ENCODE data around the gene POLR2L. TPM values are rescaled to one million over a fixed set of nuclear protein-coding genes. Genes with fewer than 3 reads are reported as not detected.

POLR2L gene
- total and polyA plus RNA-seq, 3 experiments from 2014 or later, result 114 to 182 (median 178) TPM

DNA sequence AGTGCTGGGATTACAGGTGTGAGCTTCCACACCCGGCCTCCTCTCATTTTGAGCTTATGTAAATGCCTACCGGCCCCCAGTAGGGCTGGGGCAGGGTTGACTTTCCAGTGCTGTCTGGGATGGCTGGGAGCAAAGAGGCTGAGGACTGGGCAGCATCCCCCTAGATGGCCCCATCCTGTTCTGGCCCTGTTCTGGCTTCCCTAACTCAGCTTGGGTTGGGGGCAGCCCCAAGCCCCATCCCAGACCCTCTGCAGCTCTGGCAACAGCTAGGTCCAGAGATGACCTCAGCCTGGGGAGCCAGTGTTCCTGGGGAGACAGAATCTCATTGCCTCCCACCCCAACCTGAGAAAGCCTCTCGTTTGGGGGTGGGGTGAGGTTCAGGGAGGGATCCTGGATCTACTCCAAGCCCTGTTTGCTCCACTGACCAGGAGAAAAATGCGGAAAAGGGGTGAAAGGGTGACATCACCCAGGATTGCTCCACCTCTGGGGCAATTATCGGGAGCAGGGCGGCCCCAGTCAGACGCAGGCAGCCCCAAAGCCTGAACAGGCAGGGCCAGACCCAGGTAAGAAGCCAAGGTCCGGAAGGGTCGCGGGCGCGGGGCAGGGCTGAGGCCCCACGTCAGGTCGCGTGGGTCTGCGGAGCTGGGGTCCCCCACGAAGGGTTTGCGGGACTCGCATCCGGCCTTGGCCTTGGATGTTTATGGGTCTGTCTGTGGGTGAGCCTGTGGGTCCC is 23.8 kb downstream of the POLR2L start, which contains the start of gene PNPLA2:
PNPLA2 (plus strand) TSS at position 519 of the 733 bp plus-strand sequence. CDS start 805 bp downstream, outside the sequence.
- H3K27ac ChIP-seq (ENCODE audit: low read depth, low read length), result peak within 1 kb of the TSS; percentile 75
- H3K4me3 Mint-ChIP-seq, result peak within 1 kb of the TSS; percentile 84 to 95 (median 89)
- H3K27me3 ChIP-seq (ENCODE audit: insufficient read depth, low read length, poor library complexity, severe bottlenecking), result no peaks in the 10 kb centered on the region
- no peaks in the 10 kb centered on the region for H3K27me3 Mint-ChIP-seq
- peak within 1 kb of the TSS in 7 of 8 donors; percentile 60 to 94 (median 88) for H3K27ac Mint-ChIP-seq
- H3K36me3 ChIP-seq (ENCODE audit: insufficient read depth, low read length), result no peaks in the 10 kb centered on the region
- ChIA-PET POLR2A (interaction anchor here (0.7 to 2.7 kb wide), 15 partner anchors 8 to 611 kb away, joined by 3 to 38 read pairs (median 6); partner anchors contain the start of genes BET1L, CD151, POLR2L and RIC8A), CTCF (interaction anchor here (0.7 to 1.9 kb wide), 8 partner anchors 8 to 23 kb away, joined by 3 to 5 read pairs (median 4); partner anchors contain the start of gene PIDD1)
- H3K4me1 Mint-ChIP-seq, result peaks cover 6 to 18% (median 7%) of the 10 kb centered on the region in 3 donors
- no peaks in the 10 kb centered on the region for H3K9me3 ChIP-seq (ENCODE audit: low read length)
- peaks cover 0 to 27% (median 0%) of the 10 kb centered on the region in 3 donors for H3K36me3 Mint-ChIP-seq
- peaks cover 21% of the 10 kb centered on the region for H3K4me1 ChIP-seq (ENCODE audit: insufficient read depth, low read length)
- H3K9me3 Mint-ChIP-seq, result no peaks in the 10 kb centered on the region
- no peak for DNase-seq
- H3K4me3 ChIP-seq (ENCODE audit: low read length), result peak within 1 kb of the TSS; percentile 84

DNA sequence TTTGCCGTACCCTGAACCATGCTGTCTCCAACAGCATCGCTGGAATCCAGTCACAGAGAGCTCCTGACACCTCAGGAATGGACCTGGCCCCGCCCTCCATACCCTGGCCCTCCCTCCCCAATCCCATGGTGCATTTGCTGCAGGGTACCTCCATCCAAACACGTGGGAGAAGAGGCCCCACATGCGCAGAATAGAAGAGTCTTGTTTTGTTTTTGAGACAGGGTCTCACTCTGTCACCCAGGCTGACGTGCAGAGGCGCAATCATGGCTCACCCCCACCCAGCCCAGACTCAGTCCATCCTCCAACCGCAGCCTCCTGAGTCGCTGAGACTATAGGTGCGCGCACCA is 25.9 kb downstream of the POLR2L start:
- H3K9me3 ChIP-seq (ENCODE audit: low read length), result no peaks in the 10 kb centered on the region
- Mint-ChIP-seq H3K27me3 (no peaks in the 10 kb centered on the region), H3K9me3 (no peaks in the 10 kb centered on the region), H3K4me1 (peaks cover 13 to 28% (median 15%) of the 10 kb centered on the region in 3 donors), H3K36me3 (peaks cover 0 to 30% (median 0%) of the 10 kb centered on the region in 3 donors), H3K4me3 (peak overlapping the region in 1 of 7 donors; percentile 48), H3K27ac (no peak overlapping the region)
- H3K4me3 ChIP-seq (ENCODE audit: low read length), result no peak overlapping the region
- CTCF ChIA-PET, result no interaction called here
- DNase-seq, result no peak
- peaks cover 17% of the 10 kb centered on the region for H3K36me3 ChIP-seq (ENCODE audit: insufficient read depth, low read length)
- H3K27ac ChIP-seq (ENCODE audit: low read depth, low read length), result no peak overlapping the region
- H3K27me3 ChIP-seq (ENCODE audit: insufficient read depth, low read length, poor library complexity, severe bottlenecking), result no peaks in the 10 kb centered on the region
- H3K4me1 ChIP-seq (ENCODE audit: insufficient read depth, low read length), result peaks cover 23% of the 10 kb centered on the region
- POLR2A ChIA-PET, result no interaction called here

DNA sequence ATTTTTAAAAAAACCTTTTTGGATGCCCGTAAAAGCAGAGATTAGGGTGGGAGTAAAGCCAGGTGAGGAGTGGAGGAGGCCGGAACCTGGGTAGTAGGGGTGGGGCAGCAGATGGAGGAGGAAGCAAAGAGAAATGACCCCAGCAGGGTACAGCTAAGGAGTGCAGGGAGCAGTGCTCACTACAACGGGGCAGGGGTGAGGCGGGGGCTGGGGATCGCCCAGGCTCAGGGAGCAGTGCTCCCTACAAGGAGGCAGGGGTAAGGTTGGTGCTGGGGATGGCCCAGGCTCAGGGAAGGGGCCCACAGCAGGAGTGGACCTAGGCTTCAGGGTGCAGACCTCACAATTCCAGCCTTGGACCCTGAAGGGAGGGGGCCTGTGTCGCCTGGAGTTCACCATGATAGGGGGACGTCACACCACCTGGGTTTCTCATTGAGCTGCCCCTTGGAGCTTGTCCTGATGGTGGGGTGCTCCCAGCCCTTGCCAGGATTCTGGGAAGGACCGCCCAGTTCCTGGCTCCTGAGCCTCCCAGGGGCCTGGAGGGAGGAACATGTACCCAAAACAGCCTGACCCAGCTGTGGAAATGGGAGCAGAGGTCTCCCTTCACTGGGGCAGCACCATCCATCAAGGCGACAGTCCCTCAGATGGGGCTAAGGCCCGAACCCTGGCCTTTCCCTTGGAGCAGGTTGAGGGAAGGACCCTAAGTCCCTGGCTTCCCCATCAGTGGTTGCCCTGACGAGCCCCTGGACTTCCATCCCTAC is 26.5 kb downstream of the POLR2L start:
- Histone ChIP-seq H3K9me3 (ENCODE audit: low read length) (no peaks in the 10 kb centered on the region), H3K27ac (ENCODE audit: low read depth, low read length) (no peak overlapping the region), H3K4me3 (ENCODE audit: low read length) (no peak overlapping the region), H3K4me1 (ENCODE audit: insufficient read depth, low read length) (peaks cover 23% of the 10 kb centered on the region), H3K27me3 (ENCODE audit: insufficient read depth, low read length, poor library complexity, severe bottlenecking) (no peaks in the 10 kb centered on the region), H3K36me3 (ENCODE audit: insufficient read depth, low read length) (peaks cover 20% of the 10 kb centered on the region)
- no peak overlapping the region for H3K27ac Mint-ChIP-seq
- H3K9me3 Mint-ChIP-seq, result no peaks in the 10 kb centered on the region
- POLR2A ChIA-PET, result no interaction called here
- H3K36me3 Mint-ChIP-seq, result peaks cover 0 to 32% (median 2%) of the 10 kb centered on the region in 3 donors
- H3K27me3 Mint-ChIP-seq, result no peaks in the 10 kb centered on the region
- no peak for DNase-seq
- peak overlapping the region in 1 of 7 donors; percentile 48 for H3K4me3 Mint-ChIP-seq
- CTCF ChIA-PET, result no interaction called here
- H3K4me1 Mint-ChIP-seq, result peaks cover 14 to 29% (median 17%) of the 10 kb centered on the region in 3 donors

DNA sequence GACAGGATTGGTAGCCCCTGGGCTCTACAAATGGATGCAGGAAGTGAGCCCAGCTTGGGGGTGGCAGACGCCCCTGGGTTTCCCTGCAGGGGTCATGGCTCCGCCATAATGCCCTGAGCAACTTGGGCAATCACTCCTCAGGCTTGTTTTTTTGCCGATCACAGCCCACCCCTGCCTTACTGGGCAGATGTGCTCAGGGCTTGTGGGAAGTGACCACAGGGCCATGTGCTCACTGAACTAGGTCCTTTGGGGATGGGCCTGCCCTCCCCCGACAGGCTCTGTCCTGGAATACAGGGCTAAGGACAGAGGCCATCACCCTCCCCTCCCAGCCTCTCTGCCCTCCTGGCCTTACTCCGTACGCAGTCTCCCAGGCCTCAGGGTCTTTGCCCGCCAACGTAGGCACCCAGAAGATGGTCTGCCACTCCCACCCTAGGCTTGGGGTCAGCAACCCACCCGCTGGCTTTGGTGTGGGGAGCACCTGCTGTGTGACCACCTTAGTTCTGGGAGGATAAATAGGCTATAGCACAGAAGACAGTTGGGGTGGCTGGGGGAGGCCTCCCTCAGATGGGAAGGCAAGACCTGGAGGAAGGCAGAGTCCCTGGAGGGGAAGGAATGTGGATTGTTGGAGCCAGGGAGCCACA is 28.8 kb downstream of the POLR2L start:
- H3K4me3 Mint-ChIP-seq, result peak overlapping the region in 1 of 7 donors; percentile 67
- H3K27me3 Mint-ChIP-seq, result no peaks in the 10 kb centered on the region
- ChIA-PET POLR2A (no interaction called here), CTCF (no interaction called here)
- Histone ChIP-seq H3K27ac (ENCODE audit: low read depth, low read length) (no peak overlapping the region), H3K9me3 (ENCODE audit: low read length) (no peaks in the 10 kb centered on the region), H3K4me3 (ENCODE audit: low read length) (no peak overlapping the region), H3K27me3 (ENCODE audit: insufficient read depth, low read length, poor library complexity, severe bottlenecking) (no peaks in the 10 kb centered on the region), H3K36me3 (ENCODE audit: insufficient read depth, low read length) (peaks cover 20% of the 10 kb centered on the region), H3K4me1 (ENCODE audit: insufficient read depth, low read length) (peaks cover 23% of the 10 kb centered on the region)
- no peaks in the 10 kb centered on the region for H3K9me3 Mint-ChIP-seq
- no peak for DNase-seq
- peak overlapping the region in 1 of 8 donors; percentile 50 for H3K27ac Mint-ChIP-seq
- H3K4me1 Mint-ChIP-seq, result peaks cover 25 to 37% (median 25%) of the 10 kb centered on the region in 3 donors
- peaks cover 0 to 38% (median 2%) of the 10 kb centered on the region in 3 donors for H3K36me3 Mint-ChIP-seq

DNA sequence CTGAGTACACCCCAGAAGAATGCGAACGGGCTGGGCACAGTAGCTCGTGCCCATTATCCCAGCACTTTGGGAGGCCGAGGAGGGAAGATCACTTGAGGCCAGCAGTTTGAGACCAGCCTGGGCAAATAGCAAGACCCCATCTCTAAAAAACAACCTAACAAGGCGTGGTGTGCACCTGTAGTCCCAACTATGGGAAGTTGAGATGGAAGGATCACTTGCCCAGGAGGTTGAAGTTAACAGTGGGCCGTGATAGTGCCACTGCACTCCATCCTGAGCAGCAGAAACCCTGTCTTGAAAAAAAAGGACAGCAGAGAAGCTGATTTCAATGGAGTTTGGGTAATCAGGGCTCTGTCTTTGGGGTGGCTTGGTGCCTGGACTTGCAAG is 29.3 kb downstream of the POLR2L start:
- Histone ChIP-seq H3K36me3 (ENCODE audit: insufficient read depth, low read length) (peaks cover 20% of the 10 kb centered on the region), H3K27ac (ENCODE audit: low read depth, low read length) (no peak overlapping the region), H3K27me3 (ENCODE audit: insufficient read depth, low read length, poor library complexity, severe bottlenecking) (no peaks in the 10 kb centered on the region), H3K4me3 (ENCODE audit: low read length) (no peak overlapping the region), H3K4me1 (ENCODE audit: insufficient read depth, low read length) (peaks cover 26% of the 10 kb centered on the region), H3K9me3 (ENCODE audit: low read length) (no peaks in the 10 kb centered on the region)
- peak overlapping the region in 1 of 7 donors; percentile 100 for H3K4me3 Mint-ChIP-seq
- H3K4me1 Mint-ChIP-seq, result peaks cover 26 to 40% (median 30%) of the 10 kb centered on the region in 3 donors
- ChIA-PET POLR2A (no interaction called here), CTCF (no interaction called here)
- no peak for DNase-seq
- peaks cover 0 to 38% (median 2%) of the 10 kb centered on the region in 3 donors for H3K36me3 Mint-ChIP-seq
- peak overlapping the region in 3 of 8 donors; percentile 43 to 100 (median 84) for H3K27ac Mint-ChIP-seq
- H3K27me3 Mint-ChIP-seq, result no peaks in the 10 kb centered on the region
- H3K9me3 Mint-ChIP-seq, result no peaks in the 10 kb centered on the region

DNA sequence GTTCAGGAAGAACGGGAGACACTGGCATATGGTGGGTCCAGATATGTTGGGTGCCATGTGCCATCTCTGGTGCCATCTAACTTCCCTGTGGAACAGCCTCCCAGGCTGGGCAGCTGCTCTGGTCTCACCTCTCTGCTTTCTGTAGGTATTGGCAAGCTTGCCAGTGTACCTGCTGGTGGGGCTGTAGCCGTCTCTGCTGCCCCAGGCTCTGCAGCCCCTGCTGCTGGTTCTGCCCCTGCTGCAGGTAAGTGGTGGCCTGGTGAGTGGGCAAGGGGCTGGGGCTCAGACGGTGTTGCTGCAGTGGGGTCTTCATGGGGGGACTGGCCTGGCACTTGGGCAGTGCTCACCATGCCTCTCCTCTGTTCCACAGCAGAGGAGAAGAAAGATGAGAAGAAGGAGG is 29.9 kb downstream of the POLR2L start:
- Histone ChIP-seq H3K4me3 (ENCODE audit: low read length) (no peak overlapping the region), H3K4me1 (ENCODE audit: insufficient read depth, low read length) (peaks cover 26% of the 10 kb centered on the region), H3K9me3 (ENCODE audit: low read length) (no peaks in the 10 kb centered on the region), H3K27me3 (ENCODE audit: insufficient read depth, low read length, poor library complexity, severe bottlenecking) (no peaks in the 10 kb centered on the region), H3K36me3 (ENCODE audit: insufficient read depth, low read length) (peaks cover 20% of the 10 kb centered on the region), H3K27ac (ENCODE audit: low read depth, low read length) (no peak overlapping the region)
- peak overlapping the region in 3 of 7 donors; percentile 24 to 100 (median 52) for H3K4me3 Mint-ChIP-seq
- H3K9me3 Mint-ChIP-seq, result no peaks in the 10 kb centered on the region
- H3K27ac Mint-ChIP-seq, result peak overlapping the region in 5 of 8 donors; percentile 63 to 100 (median 84)
- ChIA-PET CTCF (interaction anchor here (1.0 kb wide), 1 partner anchor 16 kb away, joined by 3 read pairs; no protein-coding TSS in a partner anchor), POLR2A (no interaction called here)
- peaks cover 30 to 44% (median 34%) of the 10 kb centered on the region in 3 donors for H3K4me1 Mint-ChIP-seq
- H3K36me3 Mint-ChIP-seq, result peaks cover 0 to 38% (median 2%) of the 10 kb centered on the region in 3 donors
- no peak for DNase-seq
- H3K27me3 Mint-ChIP-seq, result no peaks in the 10 kb centered on the region

DNA sequence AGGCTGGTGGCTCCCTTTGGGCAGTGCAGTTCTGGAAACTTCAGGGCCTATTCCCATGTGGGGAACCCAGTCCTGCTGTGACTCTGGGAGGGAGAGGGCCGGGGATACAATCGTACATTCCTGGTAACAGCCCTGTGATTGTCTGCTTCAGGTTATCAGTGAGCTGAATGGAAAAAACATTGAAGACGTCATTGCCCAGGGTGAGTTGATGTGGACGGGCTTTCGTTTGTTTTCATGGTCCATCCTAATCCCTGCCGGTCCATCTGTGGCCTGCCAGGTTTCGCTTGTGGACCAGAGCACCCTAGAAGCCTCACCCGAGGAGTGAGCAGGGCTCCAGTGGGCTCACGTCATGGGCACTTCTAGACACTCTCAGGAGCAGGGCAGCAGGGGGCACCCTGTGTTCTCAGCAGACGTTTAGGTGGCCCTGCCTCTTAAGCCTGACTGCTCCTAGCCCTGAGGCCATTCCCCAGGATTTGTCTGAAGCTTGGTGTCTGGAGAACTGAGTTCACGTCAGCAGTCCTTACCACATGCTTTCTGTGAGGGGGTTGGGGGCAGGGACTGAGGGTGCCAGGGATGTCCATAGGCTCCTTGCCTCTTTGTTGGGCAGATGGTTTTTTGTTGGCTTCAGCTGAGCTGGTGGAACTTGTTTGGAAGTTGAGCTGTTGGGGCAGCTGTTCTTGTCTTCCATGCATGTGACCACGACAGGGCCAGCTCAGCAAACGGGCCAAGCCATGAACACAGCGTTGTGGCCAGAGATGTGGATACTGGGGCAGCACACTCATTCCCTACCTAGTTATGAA is 30.7 kb downstream of the POLR2L start:
- POLR2A ChIA-PET, result interaction anchor here (1.8 kb wide), 1 partner anchor 8 kb away, joined by 25 read pairs; the partner anchor contains the start of gene PNPLA2
- CTCF ChIA-PET, result interaction anchor here (0.9 to 1.3 kb wide), 3 partner anchors 11 to 23 kb away, joined by 3 read pairs; no protein-coding TSS in a partner anchor
- H3K27me3 ChIP-seq (ENCODE audit: insufficient read depth, low read length, poor library complexity, severe bottlenecking), result no peaks in the 10 kb centered on the region

More for the DNA sequence above, 30.7 kb downstream of the POLR2L start:
- H3K27me3 Mint-ChIP-seq, result no peaks in the 10 kb centered on the region
- Histone ChIP-seq H3K27ac (ENCODE audit: low read depth, low read length) (peak overlapping the region; percentile 92), H3K9me3 (ENCODE audit: low read length) (no peaks in the 10 kb centered on the region), H3K36me3 (ENCODE audit: insufficient read depth, low read length) (peaks cover 20% of the 10 kb centered on the region), H3K4me1 (ENCODE audit: insufficient read depth, low read length) (peaks cover 26% of the 10 kb centered on the region), H3K4me3 (ENCODE audit: low read length) (no peak overlapping the region)
- peak overlapping the region; percentile 84 to 100 (median 95) for H3K4me3 Mint-ChIP-seq
- no peaks in the 10 kb centered on the region for H3K9me3 Mint-ChIP-seq
- H3K4me1 Mint-ChIP-seq, result peaks cover 30 to 44% (median 34%) of the 10 kb centered on the region in 3 donors
- H3K36me3 Mint-ChIP-seq, result peaks cover 0 to 38% (median 2%) of the 10 kb centered on the region in 3 donors
- DNase-seq, result no peak
- peak overlapping the region; percentile 61 to 100 (median 92) for H3K27ac Mint-ChIP-seq

Measured in CD8-positive, alpha-beta memory T cell (primary cell).